HG02970 (cell line): ENCODE measurements around the gene HNRNPM.

Experiments
- ATAC-seq: cut with Tn5 transposase; IDR thresholded peaks from one replicate; pipeline ENCODE4 v1.9.1; 2021; ENCODE audit warnings: mild to moderate bottlenecking, moderate library complexity, moderate number of reproducible peaks; ENCODE audit not compliant: unreplicated experiment, low FRiP score

The HNRNPM gene

GRCh38 chr19:8457209-8457608 lies 12.4 kb downstream of the HNRNPM start:
- ATAC-seq: no peak

DNA sequence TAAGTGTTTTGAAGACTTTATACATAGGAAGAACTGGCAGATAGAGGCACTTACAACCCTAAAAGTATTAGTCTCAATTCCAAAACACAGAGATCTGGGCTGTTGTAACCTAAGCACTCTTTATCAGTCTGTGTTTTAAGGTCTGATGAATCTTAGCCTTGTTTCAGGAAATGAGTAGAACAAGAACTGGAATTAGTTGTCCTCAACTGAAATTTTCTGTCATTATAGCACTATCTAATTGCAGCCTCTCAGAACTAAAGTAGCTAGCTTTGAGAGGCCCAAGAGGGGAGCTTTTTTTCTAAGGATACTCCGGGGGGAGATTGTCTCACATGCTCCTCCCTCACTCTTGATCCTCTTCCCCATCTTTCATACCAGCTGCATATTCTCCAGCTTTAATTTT lies 13.1 kb downstream of the HNRNPM start:
- no peak for ATAC-seq

DNA sequence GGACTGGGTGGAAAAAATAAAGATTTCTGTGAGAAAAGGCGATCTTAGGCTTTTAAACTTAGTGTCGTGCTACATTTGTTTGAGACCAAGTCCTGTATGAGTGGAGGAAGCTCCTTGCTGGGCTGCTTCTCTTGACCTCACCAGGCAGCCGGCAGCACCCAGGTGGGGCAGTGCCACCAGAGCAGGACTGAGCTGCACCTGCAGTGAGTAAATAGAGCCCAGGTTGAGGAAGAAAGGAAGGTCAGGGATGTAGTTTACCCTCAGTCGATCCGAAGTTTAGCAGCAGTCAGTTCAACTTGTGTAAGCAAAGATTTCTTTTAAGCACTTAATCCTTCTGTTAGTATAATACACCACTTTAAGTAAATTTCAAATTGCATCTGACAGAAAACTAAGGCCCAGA lies 13.6 kb downstream of the HNRNPM start:
- no peak for ATAC-seq

GRCh38 chr19:8459095-8459494 lies 14.3 kb downstream of the HNRNPM start:
- ATAC-seq: no peak

DNA sequence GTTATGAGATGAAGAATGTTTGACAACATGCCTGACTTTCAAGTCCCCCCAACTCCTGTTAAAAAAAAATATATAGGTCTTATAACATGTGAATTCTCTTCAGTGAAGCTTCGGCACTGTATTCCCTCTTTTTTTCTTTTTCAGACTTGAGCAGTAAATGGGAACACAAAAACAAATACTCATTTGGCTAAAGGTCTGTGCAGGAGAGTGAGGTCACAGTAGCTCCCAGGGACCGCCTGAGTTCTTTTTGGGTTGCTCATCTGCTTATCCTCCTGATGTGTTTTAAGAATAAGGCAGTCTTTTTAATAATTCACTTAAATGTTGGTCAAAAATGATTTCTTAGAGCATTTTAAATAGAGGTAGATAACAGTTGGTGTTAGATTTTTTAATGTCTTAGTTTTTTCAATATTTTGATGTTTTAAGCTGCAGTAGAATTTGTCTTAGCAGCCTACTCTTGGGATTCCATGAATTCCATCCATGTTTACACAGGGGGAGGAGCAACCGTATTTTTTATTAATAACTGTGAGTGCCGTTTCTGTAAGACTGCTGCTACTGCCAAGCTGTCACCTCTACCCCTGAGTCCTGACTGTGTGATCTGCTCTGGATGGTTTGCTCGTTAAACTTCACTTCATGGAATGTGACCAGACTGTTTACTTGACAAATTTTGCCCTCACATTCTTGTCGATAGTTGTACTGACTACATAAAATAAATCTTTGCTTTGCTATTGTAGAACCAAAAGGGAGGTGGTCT lies 14.9 kb downstream of the HNRNPM start:
- ATAC-seq: no peak

- ATAC-seq: no peak
Measured at GRCh38 chr19:8460516-8461298, 15.9 kb downstream of the HNRNPM start.

DNA sequence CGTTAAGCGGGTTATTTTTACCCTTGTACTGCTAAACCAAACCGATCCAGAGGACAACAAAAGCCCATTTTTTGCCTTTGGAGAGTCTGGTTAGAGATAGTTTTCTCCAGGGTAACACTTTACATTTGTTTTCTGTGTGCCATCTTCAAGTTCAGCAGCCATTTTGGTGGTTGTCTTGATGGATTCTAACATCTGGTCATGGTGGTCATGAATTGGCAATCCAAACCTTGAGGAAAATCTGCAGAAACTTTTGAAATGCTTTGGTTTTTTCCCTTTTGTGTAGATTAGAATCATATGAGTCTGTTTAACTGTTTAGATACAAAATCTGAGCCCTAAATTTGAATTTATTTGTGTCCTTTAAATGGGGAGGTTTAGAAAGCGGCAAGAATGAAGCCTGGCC lies 16.6 kb downstream of the HNRNPM start:
- ATAC-seq: no peak

DNA sequence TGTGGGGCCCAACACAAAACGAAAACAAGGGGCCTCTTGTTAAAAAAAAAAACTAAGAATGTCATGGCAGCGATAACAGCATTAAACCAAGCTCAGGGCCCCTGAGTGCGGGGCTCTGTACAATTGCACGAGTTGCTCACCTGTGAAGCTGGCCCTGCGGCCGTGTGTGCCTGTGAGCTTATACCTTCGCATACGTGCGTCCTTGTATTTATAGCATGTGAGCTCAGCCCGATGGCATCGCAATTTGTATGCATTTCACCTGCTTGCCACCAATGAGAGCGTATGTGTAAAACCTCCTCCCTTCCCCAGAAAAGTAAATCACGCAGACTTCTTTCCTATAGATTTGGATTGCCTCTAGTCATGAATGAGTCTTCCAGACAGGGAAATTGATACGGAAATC lies 17.1 kb downstream of the HNRNPM start:
- no peak for ATAC-seq

- ATAC-seq: no peak
Measured at GRCh38 chr19:8462571-8462970, 17.8 kb downstream of the HNRNPM start.

DNA sequence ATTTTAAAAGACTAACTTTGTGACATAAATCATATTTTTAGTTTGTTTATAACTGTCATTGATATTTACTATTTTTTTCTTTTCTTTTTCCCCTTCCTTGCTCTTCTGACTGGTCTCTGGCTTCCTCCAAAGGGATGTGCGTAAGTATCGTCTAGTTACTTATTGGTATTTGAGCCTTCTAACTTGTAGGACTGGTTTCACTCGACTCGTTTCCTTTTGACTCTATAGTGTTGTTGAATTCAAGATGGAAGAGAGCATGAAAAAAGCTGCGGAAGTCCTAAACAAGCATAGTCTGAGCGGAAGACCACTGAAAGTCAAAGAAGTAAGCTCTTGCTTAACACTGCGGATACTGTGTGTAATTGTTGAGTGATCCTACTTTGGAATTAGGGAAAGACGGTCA lies 18.6 kb downstream of the HNRNPM start:
- no peak for ATAC-seq

- no peak for ATAC-seq
Measured at GRCh38 chr19:8466018-8466417, 21.2 kb downstream of the HNRNPM start.

GRCh38 chr19:8468124-8468523 lies 23.3 kb downstream of the HNRNPM start:
- ATAC-seq: no peak

- no peak for ATAC-seq
Measured at GRCh38 chr19:8468761-8469373, 24.1 kb downstream of the HNRNPM start.

DNA sequence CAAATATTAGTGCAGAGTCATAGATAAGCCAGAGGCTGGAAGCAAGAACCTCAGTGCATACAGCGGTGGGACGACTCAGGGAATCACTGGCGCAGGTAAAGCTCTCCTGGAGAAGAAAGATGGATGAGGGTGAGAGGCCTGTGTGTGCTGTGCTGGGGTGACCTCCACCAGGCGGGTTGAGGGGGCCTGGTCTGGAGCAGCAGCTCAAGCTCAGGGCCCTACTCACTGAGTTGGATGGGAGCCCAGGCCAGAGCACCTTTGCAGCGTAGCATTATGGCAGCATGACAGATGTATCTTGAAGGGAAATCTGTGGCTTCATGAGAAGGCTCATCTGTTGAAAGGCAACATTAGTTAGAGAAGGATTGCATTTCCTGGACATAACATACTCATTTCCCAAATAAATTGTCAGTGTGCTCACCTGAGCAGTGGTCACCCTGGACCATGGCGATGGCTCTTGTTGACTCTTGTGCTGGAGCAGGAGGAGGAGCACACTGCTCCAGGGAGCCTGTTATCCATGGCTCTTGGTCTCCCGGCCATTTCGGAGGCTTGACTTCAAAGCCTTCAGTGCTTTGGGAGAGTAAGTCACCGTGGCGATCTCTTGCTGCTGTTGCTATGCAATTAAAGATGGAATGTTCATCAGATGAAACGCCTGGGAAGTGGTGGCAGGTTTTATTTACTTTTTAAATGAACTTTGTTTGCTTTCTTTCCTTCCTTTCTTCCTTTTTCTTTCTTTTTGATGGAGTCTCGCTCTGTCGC lies 25.0 kb downstream of the HNRNPM start:
- no peak for ATAC-seq

DNA sequence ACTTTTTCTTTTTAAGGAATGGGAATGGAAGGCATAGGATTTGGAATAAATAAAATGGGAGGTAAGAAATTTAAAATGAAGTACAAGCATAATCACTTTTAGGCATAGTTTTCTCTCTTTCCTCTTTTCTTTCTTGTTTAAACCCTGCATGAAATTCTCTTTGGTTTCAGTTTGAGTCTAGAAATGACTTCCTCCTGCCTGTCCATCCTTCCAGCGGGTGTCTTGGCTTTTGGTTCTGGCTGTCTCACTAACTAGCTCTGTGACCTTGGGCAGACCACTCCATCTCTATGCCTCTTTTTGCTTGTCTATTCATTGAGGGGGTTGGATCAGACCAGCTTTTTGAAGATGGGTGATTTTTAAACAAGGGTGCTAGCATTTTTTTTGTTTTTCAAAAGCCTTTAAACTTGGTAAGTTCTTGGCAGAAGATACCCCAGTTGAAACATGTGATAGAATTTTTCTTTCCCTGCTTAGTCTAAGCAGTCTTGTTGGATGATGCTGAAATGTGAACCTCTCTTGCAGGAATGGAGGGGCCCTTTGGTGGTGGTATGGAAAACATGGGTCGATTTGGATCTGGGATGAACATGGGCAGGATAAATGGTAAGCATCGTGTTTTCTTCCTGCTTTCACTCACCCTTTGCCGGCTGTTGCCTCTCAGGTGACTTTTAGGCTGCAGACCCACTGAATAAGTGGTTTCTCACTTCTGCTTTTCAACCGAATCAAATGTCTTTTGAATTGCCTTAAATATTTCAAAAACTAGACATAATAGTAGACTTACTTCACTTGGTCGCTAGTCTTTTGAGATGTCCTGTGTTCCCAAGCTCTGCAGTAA lies 29.1 kb downstream of the HNRNPM start:
- ATAC-seq: no peak

- no peak for ATAC-seq
Measured at GRCh38 chr19:8475005-8475404, 30.2 kb downstream of the HNRNPM start.

DNA sequence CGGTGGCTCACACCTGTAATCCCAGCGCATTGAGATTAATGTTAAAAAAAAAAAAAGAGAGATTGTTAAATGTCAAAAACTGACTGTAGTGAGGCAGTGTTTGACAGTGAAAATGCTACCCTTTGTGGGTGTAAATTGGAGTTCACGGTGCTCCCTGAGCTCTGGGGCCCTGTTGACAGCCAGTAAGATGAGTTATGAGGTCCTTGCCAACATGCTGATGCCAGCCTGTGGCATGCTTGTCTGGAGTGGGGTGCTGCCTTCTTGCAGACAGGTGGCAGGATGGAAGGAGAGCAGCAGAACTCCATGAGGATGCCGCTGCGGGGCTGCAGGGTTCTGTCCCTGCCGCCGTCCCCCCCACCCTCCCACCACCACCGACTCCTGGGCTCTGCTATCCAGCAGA lies 31.7 kb downstream of the HNRNPM start:
- ATAC-seq: no peak

DNA sequence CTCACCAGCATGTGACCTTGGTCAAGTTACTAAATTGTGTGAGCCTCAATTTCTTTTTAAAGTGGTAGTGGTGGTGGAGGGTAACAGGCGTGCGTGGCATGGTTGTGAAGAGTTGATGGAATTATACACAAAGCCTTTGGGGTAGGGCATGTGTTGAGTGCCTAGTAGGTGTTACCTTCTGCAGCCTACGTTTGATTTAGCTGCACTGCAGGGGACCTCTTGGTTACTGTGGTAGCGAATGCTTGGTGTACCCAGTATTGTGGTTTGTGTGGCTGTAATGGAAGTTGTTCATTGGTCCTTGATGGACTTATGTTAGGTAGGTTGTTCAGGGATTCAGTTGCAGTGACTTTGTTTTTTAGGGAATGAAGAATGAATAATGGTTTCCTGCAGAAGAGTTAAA lies 33.1 kb downstream of the HNRNPM start:
- ATAC-seq: no peak

- no peak for ATAC-seq
Measured at GRCh38 chr19:8478598-8478997, 33.8 kb downstream of the HNRNPM start.

DNA sequence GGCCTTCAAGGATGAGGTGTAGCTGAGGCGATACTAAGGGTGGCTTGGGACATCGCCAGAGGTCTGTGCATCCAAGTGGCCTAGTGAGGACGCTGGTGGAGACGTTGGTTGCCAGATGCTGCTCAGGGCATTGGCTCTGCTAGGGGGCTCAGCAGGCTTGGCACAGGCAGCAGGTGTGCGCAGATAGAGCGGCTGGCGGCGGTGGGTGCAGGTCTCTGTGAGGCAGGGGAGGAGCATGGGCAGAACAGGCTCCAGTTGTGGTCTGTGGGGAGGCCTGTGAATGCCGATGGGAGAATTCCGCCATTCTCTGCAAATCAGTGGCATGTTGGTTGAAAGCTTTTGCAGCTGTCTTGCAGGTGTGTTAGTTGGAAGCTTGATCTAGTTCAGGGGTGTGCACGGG lies 36.4 kb downstream of the HNRNPM start:
- no peak for ATAC-seq
